Measurements from ENCODE around the gene FNDC11.

- TF ChIP-seq POLR2AphosphoS5 (IDR thresholded peaks at IDR 0.05): no peak
- TF ChIP-seq, protein P1, sequence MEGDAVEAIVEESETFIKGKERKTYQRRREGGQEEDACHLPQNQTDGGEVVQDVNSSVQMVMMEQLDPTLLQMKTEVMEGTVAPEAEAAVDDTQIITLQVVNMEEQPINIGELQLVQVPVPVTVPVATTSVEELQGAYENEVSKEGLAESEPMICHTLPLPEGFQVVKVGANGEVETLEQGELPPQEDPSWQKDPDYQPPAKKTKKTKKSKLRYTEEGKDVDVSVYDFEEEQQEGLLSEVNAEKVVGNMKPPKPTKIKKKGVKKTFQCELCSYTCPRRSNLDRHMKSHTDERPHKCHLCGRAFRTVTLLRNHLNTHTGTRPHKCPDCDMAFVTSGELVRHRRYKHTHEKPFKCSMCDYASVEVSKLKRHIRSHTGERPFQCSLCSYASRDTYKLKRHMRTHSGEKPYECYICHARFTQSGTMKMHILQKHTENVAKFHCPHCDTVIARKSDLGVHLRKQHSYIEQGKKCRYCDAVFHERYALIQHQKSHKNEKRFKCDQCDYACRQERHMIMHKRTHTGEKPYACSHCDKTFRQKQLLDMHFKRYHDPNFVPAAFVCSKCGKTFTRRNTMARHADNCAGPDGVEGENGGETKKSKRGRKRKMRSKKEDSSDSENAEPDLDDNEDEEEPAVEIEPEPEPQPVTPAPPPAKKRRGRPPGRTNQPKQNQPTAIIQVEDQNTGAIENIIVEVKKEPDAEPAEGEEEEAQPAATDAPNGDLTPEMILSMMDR (IDR thresholded peaks at IDR 0.05): no peak
Observed at GRCh38 chr20:63560333-63560805, 6.4 kb downstream of the FNDC11 start.

Data from transverse colon (tissue), 4 donors.